Head of caudate nucleus (tissue), 42 donors: ENCODE data around the gene ZCCHC14.

Source experiments
- DNase-seq, 42 donors: peaks; one replicate each; pipeline versions ENCODE4 v3.0.0 to v3.0.0-alpha.2; 2020 to 2021; ENCODE audit warnings: mixed read lengths in 7 of 42
- intact Hi-C: fragments of 100-400 bp; cut with DNase I; formaldehyde crosslinking; loops from one replicate; pipeline ENCODE4 v1.15.0; 2022

The ZCCHC14 gene

GRCh38 chr16:87421003-87421912 lies 71.6 kb downstream of the ZCCHC14 start:
- peak in 3 of 42 donors; percentile 5 to 15 (median 6) for DNase-seq
- intact Hi-C loops: no loop called here

DNA sequence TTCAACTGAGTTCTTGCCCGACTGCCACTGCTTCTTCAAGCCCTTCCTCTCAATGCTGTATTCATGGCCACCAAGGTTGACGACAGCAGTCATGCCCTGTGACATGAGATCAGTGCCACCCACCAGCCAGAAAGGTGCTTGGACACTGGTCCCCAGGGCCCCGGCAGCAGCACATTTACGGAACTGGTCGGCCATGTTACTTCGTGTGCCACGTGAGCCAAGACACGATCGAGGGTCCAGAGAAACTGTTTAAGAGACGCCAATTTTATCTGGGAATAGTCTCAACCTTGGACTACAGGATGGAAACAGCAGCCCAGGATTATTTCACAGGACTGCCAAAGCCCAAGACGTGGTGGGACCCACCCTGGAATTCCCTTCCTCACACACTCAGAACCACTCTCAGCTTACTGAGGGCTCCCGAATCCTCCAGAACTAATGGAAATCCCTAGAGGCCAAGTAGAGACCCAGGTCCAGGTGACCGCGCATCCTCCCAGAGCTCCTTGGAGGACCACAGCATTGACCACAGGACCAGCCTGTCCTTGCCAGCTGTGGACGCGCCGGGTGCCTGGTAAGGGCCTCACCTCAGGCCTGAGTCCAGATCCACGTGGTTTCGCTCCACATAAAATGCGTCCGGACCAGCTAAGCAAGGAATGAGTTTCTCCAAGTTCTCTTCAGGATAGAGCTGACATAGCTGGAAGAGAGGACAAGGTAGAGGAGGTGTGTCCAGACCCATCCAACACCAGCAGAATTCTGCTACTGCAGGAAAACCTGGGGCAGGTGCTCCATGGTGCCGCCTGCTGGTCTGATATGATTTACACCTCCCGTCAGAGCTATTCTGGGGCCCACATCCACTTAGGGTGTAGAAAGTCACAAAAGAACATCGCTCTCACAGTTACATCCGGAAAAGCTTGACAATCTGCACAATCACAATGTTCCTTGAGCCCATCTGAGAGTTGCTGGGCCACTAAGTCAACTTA lies 72.5 kb downstream of the ZCCHC14 start:
- DNase-seq: peak in 2 of 42 donors; percentile 5 to 6
- intact Hi-C loops: no loop called here

GRCh38 chr16:87418644-87419043 lies 74.2 kb downstream of the ZCCHC14 start:
- intact Hi-C loops: no loop called here
- DNase-seq: peak in 1 of 42 donors; percentile 2

DNA sequence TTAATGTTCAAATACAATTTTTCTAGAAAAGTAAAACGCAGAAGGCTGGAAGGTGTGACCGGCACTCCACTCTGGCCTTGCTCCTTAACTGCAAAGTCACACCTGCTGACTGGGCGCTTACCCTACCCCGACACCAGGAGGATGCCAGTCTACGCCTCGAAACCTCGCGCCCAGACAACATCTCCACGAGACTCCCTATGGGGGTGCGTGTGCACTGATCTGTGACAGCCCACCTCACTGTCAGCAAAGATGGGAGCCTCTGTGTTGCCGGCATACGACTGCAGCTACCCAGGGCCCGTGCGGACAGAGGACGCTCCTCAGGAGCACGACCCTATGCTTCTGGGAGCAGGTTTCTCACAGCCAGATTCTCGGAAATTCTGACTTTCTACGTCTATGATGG lies 74.6 kb downstream of the ZCCHC14 start:
- intact Hi-C loops: no loop called here
- peak in 5 of 42 donors; percentile 2 to 30 (median 11) for DNase-seq

DNA sequence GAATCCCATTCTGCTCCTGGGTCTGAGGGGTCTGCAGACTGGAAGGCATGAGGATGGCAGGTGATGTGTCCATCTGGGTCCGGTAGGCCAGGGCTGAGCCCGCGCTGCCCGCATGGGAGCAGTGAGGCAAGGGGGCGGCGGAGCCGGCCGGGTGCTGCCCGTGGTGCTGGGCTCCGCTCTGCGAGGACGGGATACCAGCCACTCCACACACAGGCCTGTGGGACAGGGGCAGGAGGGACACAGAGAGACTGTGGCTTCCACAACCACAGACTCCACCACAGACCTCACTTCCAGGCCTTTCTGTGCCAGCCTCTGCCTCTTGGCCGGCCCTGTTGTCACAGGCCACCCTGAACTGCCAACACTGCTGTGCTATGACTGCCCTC lies 75.3 kb downstream of the ZCCHC14 start:
- intact Hi-C loops: no loop called here
- peak in 6 of 42 donors; percentile 2 to 21 (median 7) for DNase-seq

DNA sequence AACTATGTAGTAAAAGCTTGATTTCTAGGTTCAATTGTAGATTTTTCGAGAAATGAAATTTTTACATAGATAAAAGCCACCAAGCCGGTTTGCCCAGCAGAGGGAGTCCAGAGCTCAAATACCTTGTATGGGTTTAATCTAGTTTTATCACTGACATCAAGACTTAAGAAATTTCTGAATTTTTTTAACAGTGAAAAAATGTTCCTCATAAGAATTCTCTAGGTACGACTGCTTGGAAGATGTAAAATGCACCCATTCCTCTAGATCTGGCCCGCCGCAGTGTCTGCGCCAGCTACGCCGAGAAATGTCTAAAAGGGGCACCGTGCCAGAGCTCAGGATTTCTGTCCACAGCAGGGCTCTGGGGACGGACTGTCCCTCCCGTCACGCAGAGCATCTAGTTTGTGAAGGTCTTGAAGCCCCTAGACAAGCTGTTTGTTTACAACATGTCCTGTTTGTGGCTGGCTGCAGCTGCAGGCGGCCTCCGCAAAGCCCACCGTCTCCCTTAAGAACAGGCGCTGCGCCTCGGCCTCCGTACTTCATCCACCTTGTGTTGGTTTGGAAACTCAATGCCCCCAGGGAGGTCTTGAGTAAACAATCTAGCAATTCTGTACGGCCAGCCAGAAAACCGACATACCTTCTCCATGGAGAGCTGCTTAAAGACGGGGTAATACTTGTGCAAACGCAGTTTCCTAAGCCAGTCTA lies 75.8 kb downstream of the ZCCHC14 start:
- peak in 31 of 42 donors; percentile 24 to 77 (median 51) for DNase-seq
- intact Hi-C loops: no loop called here

DNA sequence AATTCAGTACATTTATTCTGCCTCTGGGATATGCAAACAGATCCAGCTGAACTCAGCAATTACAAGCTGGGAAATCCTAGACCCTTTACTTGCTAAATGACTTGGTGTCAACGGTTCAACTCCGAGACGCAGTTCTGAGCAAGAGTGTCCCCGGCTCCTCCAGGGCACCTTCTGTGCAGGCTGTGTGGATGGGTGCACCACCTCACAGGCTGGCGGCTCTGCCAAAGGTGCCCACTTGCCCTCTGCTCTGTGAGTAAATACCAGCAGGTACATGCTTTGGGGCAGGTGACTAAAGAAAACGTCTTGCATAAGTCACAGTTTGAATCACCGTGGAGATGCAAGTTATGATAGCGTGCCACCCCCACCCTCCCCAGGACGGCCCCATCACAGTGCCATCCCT lies 77.4 kb downstream of the ZCCHC14 start:
- intact Hi-C loops: no loop called here
- DNase-seq: peak in 5 of 42 donors; percentile 9 to 20 (median 13)

GRCh38 chr16:87414251-87414680 lies 78.6 kb downstream of the ZCCHC14 start:
- peak in 3 of 42 donors; percentile 3 to 32 (median 13) for DNase-seq
- intact Hi-C loops: no loop called here

GRCh38 chr16:87412996-87413421 lies 79.8 kb downstream of the ZCCHC14 start:
- intact Hi-C loops: no loop called here
- peak in 2 of 42 donors; percentile 3 to 4 for DNase-seq

DNA sequence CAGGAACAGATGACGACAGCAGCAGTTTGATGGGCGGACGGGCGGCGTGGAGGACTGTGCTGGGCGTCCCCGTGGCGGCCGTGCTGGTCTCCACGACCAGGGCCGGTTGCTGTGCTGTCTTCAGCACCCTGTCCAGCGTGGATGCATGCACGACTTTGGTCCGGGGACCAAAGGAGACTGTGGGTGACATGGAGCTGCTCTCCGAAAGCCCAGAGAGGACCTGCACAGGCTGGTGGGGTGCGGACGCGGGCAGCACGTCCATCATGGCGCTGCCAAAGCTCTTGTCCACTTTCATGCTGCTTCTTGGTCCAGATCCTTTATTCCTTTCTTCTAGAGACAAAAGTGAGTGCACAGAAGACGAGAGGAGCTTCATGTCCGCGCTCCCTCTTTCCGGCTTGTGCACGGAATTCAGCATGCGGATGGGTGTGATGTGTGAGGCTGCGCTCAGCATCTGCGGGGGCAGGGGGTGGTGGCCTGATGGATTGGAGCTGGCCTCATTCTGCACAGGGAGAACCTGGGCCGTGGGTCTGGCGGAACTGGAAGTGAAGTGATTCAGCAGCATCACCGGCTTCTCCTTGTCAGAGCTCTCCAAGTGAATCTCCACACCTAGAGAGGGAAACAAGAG lies 80.3 kb downstream of the ZCCHC14 start:
- DNase-seq: peak in 3 of 42 donors; percentile 13 to 32 (median 15)
- intact Hi-C loops: no loop called here

GRCh38 chr16:87411375-87412271 lies 81.2 kb downstream of the ZCCHC14 start:
- DNase-seq: peak in 3 of 42 donors; percentile 15 to 35 (median 16)
- intact Hi-C loops: no loop called here

DNA sequence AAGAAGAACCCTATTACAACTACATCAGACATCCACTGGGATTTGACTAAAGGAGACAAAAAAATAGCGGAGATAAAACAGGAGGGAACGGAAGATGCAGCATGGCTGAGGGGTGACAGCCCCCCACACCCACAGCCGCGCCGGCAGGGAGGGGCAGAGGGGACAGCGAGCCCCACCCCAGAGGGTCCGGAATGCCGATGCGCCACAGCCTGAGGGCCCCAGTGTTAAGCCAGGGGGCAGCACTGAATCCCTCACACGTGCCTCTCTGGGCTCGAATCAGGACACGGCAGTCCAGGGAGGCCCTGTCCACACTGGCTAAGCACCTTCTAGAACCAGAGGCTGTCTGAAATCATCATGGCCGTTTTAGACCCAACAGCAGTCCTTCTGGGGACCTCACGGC lies 81.9 kb downstream of the ZCCHC14 start:
- DNase-seq: peak in 3 of 42 donors; percentile 4 to 23 (median 9)
- intact Hi-C loops: no loop called here

GRCh38 chr16:87410530-87410929 lies 82.3 kb downstream of the ZCCHC14 start:
- intact Hi-C loops: no loop called here
- peak in 3 of 42 donors; percentile 14 to 32 (median 15) for DNase-seq

GRCh38 chr16:87409781-87410180 lies 83.0 kb downstream of the ZCCHC14 start:
- intact Hi-C loops: no loop called here
- DNase-seq: peak in 3 of 42 donors; percentile 8 to 19 (median 8)

- intact Hi-C loops: no loop called here
- peak in 2 of 42 donors; percentile 8 to 21 for DNase-seq
These were observed 83.7 kb downstream of the ZCCHC14 start for GRCh38 chr16:87409153-87409552.

DNA sequence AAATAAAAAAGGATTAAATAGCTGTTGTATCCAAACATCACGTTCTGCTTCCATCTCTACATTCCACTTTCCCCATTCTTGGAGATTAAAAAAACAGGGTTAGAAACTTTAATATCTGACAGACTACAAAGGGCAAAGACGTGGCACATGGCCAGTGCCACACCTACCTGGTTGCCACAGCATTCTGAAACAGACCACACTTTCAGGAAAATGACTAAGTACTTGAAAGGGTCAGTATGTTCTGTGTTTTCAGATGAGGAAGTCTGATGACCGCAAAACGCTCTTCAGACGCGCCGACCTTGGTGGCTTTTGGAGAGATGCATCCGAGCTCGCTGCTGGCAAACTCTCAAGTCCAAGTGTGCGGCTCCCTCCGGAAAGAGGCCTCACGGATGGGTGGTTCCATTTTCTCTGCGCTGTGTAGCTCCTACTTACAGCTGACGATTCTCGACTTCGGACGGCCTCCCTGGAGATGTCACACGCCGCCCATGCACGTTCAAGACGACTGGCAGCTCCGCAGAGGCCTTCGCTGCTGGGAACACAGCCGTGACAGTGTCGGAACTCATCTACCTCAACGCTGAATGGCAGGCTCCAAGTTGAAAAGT lies 85.2 kb downstream of the ZCCHC14 start:
- peak in 3 of 42 donors; percentile 15 to 35 (median 18) for DNase-seq
- intact Hi-C loops: no loop called here
